Camera-type eye (tissue), 1 donor: Measurements from ENCODE around the gene CDH26. TPM values are rescaled to one million over a fixed set of nuclear protein-coding genes. Genes with fewer than 3 reads are reported as not detected.

Experiments
- total RNA-seq: library from RNA; depleted of rRNA; stranded (reverse); fragments of >200 nt; gene quantifications from one replicate; pipeline ENCODE4 v1.2.3, GENCODE V29; 2014

Gene CDH26
- total RNA-seq: 4.6 TPM

GRCh38 chr20:59958123-59958522 is at the start of gene CDH26:
TSS of gene CDH26 (plus strand) at chr20:59958423. CDS start at chr20:59958727, 304 bp downstream.

GRCh38 chr20:59933296-59933848 is 24.9 kb upstream of the CDH26 start, which contains the start of gene SYCP2:
TSS of gene SYCP2 (minus strand) at chr20:59933637. CDS start at chr20:59922413, 11,224 bp downstream.

DNA sequence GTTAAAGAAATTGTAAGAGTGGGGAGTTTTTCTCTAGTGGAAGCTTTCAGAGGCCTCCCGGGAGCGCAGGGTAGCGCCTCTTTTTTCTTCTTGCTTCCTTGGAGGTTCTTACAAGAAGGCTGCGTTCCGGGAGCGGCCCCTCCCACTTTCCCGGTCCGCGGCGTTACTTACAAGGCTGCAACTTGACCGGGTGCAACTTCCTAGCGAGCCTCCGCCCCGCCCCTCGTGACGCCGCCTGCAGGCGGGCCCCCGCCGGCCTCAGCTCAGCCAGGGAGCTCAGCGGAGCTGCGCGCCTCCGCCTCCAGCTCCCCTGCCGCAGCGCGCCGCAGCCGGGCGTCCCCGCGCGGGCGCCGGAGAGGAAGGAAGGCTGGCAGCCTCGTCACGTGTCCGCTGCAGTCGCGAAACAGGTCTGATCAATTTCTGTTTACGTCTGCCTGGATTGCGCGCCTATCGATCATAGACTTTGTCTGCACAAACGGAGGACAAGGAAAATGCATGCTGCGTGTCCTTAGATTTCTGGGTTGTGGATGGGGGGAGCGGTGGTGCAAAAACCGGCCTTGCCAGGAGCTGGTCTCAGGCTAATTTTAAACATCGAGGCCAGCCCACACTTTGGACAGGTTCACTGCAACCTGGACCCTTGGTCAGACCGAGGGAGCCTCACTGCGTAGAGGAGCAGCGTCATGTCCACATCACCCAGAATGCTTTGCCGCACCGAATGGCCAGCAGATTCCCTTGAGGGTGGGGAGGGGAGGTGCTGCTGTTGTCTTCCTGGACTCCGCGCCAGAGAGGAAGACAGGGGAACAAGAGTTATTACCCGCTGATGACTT is 17.9 kb upstream of the CDH26 start, which contains the start of the genes FAM217B and PPP1R3D:
TSS of gene FAM217B (plus strand) at position 261 of the 827 bp plus-strand sequence. CDS start 3,555 bp downstream, outside the sequence.
TSS of gene PPP1R3D (minus strand) at position 177 of the 827 bp plus-strand sequence. CDS start 374 bp downstream, outside the sequence.

Other genes starting within 250 kb of the CDH26 start
- 5.4 TPM for gene SYCP2, start 24.8 kb upstream of the CDH26 start, total RNA-seq
- 6.0 TPM for gene PPP1R3D, start 18.1 kb upstream of the CDH26 start, total RNA-seq
- 14.7 TPM for gene FAM217B, start 18.0 kb upstream of the CDH26 start, total RNA-seq